HG02642 (cell line): ENCODE measurements around the gene GON4L.
"Not testable (repeated sequence)": the region's sequence is repeated elsewhere in the genome, so short reads cannot be mapped to it uniquely, and the experiment has no call there.

Source experiments
- ATAC-seq: cut with Tn5 transposase; IDR thresholded peaks from one replicate; pipeline ENCODE4 v1.9.1; 2021; ENCODE audit warnings: mild to moderate bottlenecking; ENCODE audit not compliant: unreplicated experiment, poor library complexity

Gene GON4L

GRCh38 chr1:155704414-155704813, 152.6 kb downstream of the GON4L start:
- ATAC-seq = not testable (repeated sequence)

GRCh38 chr1:155703216-155703615, 153.8 kb downstream of the GON4L start:
- ATAC-seq = no peak

DNA sequence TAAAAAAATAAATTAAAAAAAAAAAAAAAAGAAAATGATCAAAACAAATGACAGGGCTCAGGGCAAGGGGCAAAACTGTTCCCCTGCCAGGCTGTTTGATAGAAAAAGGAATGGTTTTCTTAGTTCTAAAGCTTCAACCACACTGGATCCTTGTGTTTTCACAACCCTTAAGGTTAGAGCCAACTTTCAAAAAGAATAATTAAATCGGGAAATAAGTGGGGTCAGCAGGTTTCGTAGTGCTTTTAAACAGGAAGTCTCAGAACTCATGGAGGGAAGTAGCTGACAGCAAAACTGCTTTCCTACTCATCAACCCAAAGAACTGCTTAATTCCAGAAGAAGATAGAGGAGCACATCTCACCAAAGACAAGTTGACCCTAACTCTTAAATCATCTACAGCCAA, 155.3 kb downstream of the GON4L start:
- ATAC-seq = not testable (repeated sequence)
